Activated naive CD4-positive, alpha-beta T cell treated with anti-CD3 and anti-CD28 coated beads, Interleukin-2, amount 50 U/mL, for 72 hours (primary cell): ENCODE results near the gene ADGRV1. TPM values are rescaled to one million over a fixed set of nuclear protein-coding genes. Genes with fewer than 3 reads are reported as not detected.
A peak's percentile ranks its signal among the peaks of the same experiment; 100 is the strongest.
"Not testable (repeated sequence)": the region's sequence is repeated elsewhere in the genome, so short reads cannot be mapped to it uniquely, and the experiment has no call there.

Experiments
- ATAC-seq, 2 donors: fragments of 150-1000 bp; cut with Tn5 transposase; 2 replicates each; pipeline ENCODE4 v1.10.0; 2021; ENCODE audit warnings: mild to moderate bottlenecking in 2 of 2, moderate library complexity in 2 of 2
- DNase-seq, 2 donors: peaks; one replicate each; pipeline ENCODE4 v3.0.0; 2021 to 2022; ENCODE audit warnings: low spot score in 2 of 2
- H3K27ac Mint-ChIP-seq, 2 donors: one replicate each; pipeline ENCODE4 v1.8.0; 2022; ENCODE audit warnings: mild to moderate bottlenecking in 2 of 2, mixed read lengths in 2 of 2
- H3K36me3 Mint-ChIP-seq, 2 donors: one replicate each; pipeline ENCODE4 v1.8.0; 2022; ENCODE audit warnings: mixed read lengths in 2 of 2
- H3K9me3 Mint-ChIP-seq, 2 donors: one replicate each; pipeline ENCODE4 v1.8.0; 2022; ENCODE audit warnings: mixed read lengths in 2 of 2
- total RNA-seq, 2 donors: library from RNA; stranded (reverse); gene quantifications; one replicate each; pipeline ENCODE4 v1.2.3, GENCODE V29; 2022

The ADGRV1 gene
- total RNA-seq, 2 donors from 2014 or later = 0.16 TPM; not detected in 1

- DNase-seq (no peak), ATAC-seq (no peak)
- no peak overlapping the region for H3K27ac Mint-ChIP-seq
- no peaks in the 10 kb centered on the region for H3K9me3 Mint-ChIP-seq
- no peaks in the 10 kb centered on the region for H3K36me3 Mint-ChIP-seq
Observed at GRCh38 chr5:90901261-90901660, 342.7 kb downstream of the ADGRV1 start.

- ATAC-seq = no peak
- no peaks in the 10 kb centered on the region for H3K36me3 Mint-ChIP-seq
- H3K9me3 Mint-ChIP-seq = no peaks in the 10 kb centered on the region
- DNase-seq = no peak
- no peak overlapping the region for H3K27ac Mint-ChIP-seq
Observed at GRCh38 chr5:90902170-90902569, 343.6 kb downstream of the ADGRV1 start.

- H3K36me3 Mint-ChIP-seq = no peaks in the 10 kb centered on the region
- DNase-seq (no peak), ATAC-seq (no peak)
- no peak overlapping the region for H3K27ac Mint-ChIP-seq
- H3K9me3 Mint-ChIP-seq = no peaks in the 10 kb centered on the region
Observed at GRCh38 chr5:90902651-90903386, 344.2 kb downstream of the ADGRV1 start.

GRCh38 chr5:90909101-90909503, 350.5 kb downstream of the ADGRV1 start:
- no peaks in the 10 kb centered on the region for H3K36me3 Mint-ChIP-seq

GRCh38 chr5:90909940-90910339, 351.3 kb downstream of the ADGRV1 start:
- DNase-seq = no peak
- ATAC-seq = no peak
- Mint-ChIP-seq H3K27ac (no peak overlapping the region), H3K36me3 (no peaks in the 10 kb centered on the region), H3K9me3 (no peaks in the 10 kb centered on the region)

More at GRCh38 chr5:90909101-90909503, 350.5 kb downstream of the ADGRV1 start:
- Mint-ChIP-seq H3K27ac (no peak overlapping the region), H3K9me3 (no peaks in the 10 kb centered on the region)
- ATAC-seq = no peak
- DNase-seq = no peak

- DNase-seq (no peak), ATAC-seq (no peak)
- H3K9me3 Mint-ChIP-seq = no peaks in the 10 kb centered on the region
- no peak overlapping the region for H3K27ac Mint-ChIP-seq
- H3K36me3 Mint-ChIP-seq = no peaks in the 10 kb centered on the region
Observed at GRCh38 chr5:90911169-90911568, 352.6 kb downstream of the ADGRV1 start.

GRCh38 chr5:90912476-90912875, 353.9 kb downstream of the ADGRV1 start:
- no peaks in the 10 kb centered on the region for H3K36me3 Mint-ChIP-seq
- ATAC-seq (no peak), DNase-seq (no peak)
- no peak overlapping the region for H3K27ac Mint-ChIP-seq
- H3K9me3 Mint-ChIP-seq = no peaks in the 10 kb centered on the region

- no peaks in the 10 kb centered on the region for H3K36me3 Mint-ChIP-seq
- no peak for ATAC-seq
Observed at GRCh38 chr5:90915393-90915792, 356.8 kb downstream of the ADGRV1 start.

GRCh38 chr5:90916947-90917800, 358.6 kb downstream of the ADGRV1 start:
- Mint-ChIP-seq H3K27ac (no peak overlapping the region), H3K9me3 (no peaks in the 10 kb centered on the region), H3K36me3 (no peaks in the 10 kb centered on the region)
- ATAC-seq (no peak), DNase-seq (no peak)

More at GRCh38 chr5:90915393-90915792, 356.8 kb downstream of the ADGRV1 start:
- Mint-ChIP-seq H3K9me3 (no peaks in the 10 kb centered on the region), H3K27ac (no peak overlapping the region)
- no peak for DNase-seq

- ATAC-seq = no peak
- no peak overlapping the region for H3K27ac Mint-ChIP-seq
- H3K36me3 Mint-ChIP-seq = no peaks in the 10 kb centered on the region
- no peak for DNase-seq
- H3K9me3 Mint-ChIP-seq = no peaks in the 10 kb centered on the region
Observed at GRCh38 chr5:90917928-90918668, 359.5 kb downstream of the ADGRV1 start.

GRCh38 chr5:90921418-90921973, 362.9 kb downstream of the ADGRV1 start:
- no peak for ATAC-seq
- no peaks in the 10 kb centered on the region for H3K9me3 Mint-ChIP-seq
- DNase-seq = no peak
- no peak overlapping the region for H3K27ac Mint-ChIP-seq
- H3K36me3 Mint-ChIP-seq = no peaks in the 10 kb centered on the region

GRCh38 chr5:90924222-90924621, 365.6 kb downstream of the ADGRV1 start:
- not testable (repeated sequence) for H3K9me3 Mint-ChIP-seq, DNase-seq, H3K36me3 Mint-ChIP-seq, H3K27ac Mint-ChIP-seq, ATAC-seq

- not testable (repeated sequence) for H3K36me3 Mint-ChIP-seq, H3K9me3 Mint-ChIP-seq, ATAC-seq, DNase-seq
- peak overlapping the region in 1 of 2 donors; percentile 36 for H3K27ac Mint-ChIP-seq
Observed at GRCh38 chr5:90929013-90929839, 370.6 kb downstream of the ADGRV1 start.

- no peak overlapping the region for H3K27ac Mint-ChIP-seq
- no peaks in the 10 kb centered on the region for H3K9me3 Mint-ChIP-seq
- DNase-seq (no peak), ATAC-seq (no peak)
- H3K36me3 Mint-ChIP-seq = no peaks in the 10 kb centered on the region
Observed at GRCh38 chr5:90930062-90930461, 371.5 kb downstream of the ADGRV1 start.

GRCh38 chr5:90930756-90931431, 372.3 kb downstream of the ADGRV1 start:
- no peak overlapping the region for H3K27ac Mint-ChIP-seq
- H3K9me3 Mint-ChIP-seq = no peaks in the 10 kb centered on the region
- no peak for DNase-seq
- no peaks in the 10 kb centered on the region for H3K36me3 Mint-ChIP-seq
- ATAC-seq = no peak
